Ascending aorta (tissue), 2 donors: ENCODE measurements around the gene ORM1. TPM values are rescaled to one million over a fixed set of nuclear protein-coding genes. Genes with fewer than 3 reads are reported as not detected.
A peak's percentile ranks its signal among the peaks of the same experiment; 100 is the strongest.

Experiments used
- DNase-seq, 2 donors: peaks; one replicate each; pipeline ENCODE4 v3.0.0-alpha.2; 2019; ENCODE audit warnings: low spot score in 2 of 2
- H3K27ac ChIP-seq, 2 donors: fragments of 200-600 bp; sonication (generic); one replicate each; pipeline ENCODE4 v1.5.1; 2016 to 2017; ENCODE audit warnings: mild to moderate bottlenecking in 1 of 2
- H3K27me3 ChIP-seq: fragments of 200-600 bp; sonication (generic); one replicate; pipeline ENCODE4 v1.5.1; 2017
- H3K36me3 ChIP-seq, 2 donors: fragments of 200-600 bp; sonication (generic); one replicate each; pipeline ENCODE4 v1.5.1; 2016
- H3K4me1 ChIP-seq, 2 donors: fragments of 200-600 bp; sonication (generic); one replicate each; pipeline ENCODE4 v1.5.1; 2016 to 2017; ENCODE audit warnings: mild to moderate bottlenecking in 1 of 2
- H3K4me3 ChIP-seq, 2 donors: fragments of 200-600 bp; sonication (generic); one replicate each; pipeline ENCODE4 v1.5.1; 2016 to 2017; ENCODE audit warnings: mild to moderate bottlenecking in 1 of 2
- H3K9me3 ChIP-seq, 2 donors: fragments of 200-600 bp; sonication (generic); one replicate each; pipeline ENCODE4 v1.5.1; 2016
- intact Hi-C: fragments of 100-400 bp; cut with DNase I; formaldehyde crosslinking; loops from one replicate; pipeline ENCODE4 v1.15.1; 2023
- total RNA-seq: library from RNA; depleted of rRNA; stranded (reverse); fragments of >200 nt; gene quantifications from one replicate; pipeline ENCODE4 v1.1.0, GENCODE V29; 2016
- TF ChIP-seq, protein P1 (sequence below), 3 experiments: fragments of 200-600 bp in 2 of 3; fragments of 450-650 bp in 1 of 3; sonication (generic) in 2 of 3; IDR thresholded peaks; one replicate each; pipeline ENCODE4 v1.5.1; 2016 to 2019; ENCODE audit warnings: antibody characterized with exemption in 3 of 3, mild to moderate bottlenecking in 1 of 3, moderate library complexity in 1 of 3

The ORM1 gene
- total RNA-seq, 1 donor from 2014 or later = 53.3 TPM

DNA sequence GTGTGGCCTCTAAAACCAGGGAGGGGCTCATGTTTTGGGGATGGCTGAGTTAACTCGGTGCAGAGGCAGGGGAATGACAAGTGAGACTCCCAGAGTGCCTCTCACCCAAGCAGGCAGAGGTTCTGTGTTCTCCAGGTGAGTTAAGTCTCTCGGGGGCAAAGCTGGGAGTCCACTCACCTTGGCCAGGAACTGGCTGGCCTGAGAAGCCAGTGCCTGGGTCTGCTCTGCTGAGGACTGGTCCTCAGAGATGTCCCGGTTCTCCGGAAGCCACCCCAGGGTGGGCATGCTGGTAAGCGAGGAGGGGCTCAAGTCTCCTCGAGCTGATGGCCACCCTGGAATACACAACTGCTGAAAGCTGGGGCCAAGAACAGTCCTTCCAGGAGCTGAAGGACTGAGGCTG, 44.5 kb downstream of the ORM1 start:
- H3K36me3 ChIP-seq = peaks cover 32 to 72% of the 10 kb centered on the region in 2 donors
- TF ChIP-seq, protein P1, sequence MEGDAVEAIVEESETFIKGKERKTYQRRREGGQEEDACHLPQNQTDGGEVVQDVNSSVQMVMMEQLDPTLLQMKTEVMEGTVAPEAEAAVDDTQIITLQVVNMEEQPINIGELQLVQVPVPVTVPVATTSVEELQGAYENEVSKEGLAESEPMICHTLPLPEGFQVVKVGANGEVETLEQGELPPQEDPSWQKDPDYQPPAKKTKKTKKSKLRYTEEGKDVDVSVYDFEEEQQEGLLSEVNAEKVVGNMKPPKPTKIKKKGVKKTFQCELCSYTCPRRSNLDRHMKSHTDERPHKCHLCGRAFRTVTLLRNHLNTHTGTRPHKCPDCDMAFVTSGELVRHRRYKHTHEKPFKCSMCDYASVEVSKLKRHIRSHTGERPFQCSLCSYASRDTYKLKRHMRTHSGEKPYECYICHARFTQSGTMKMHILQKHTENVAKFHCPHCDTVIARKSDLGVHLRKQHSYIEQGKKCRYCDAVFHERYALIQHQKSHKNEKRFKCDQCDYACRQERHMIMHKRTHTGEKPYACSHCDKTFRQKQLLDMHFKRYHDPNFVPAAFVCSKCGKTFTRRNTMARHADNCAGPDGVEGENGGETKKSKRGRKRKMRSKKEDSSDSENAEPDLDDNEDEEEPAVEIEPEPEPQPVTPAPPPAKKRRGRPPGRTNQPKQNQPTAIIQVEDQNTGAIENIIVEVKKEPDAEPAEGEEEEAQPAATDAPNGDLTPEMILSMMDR (IDR thresholded peaks at IDR 0.05) = no peak

DNA sequence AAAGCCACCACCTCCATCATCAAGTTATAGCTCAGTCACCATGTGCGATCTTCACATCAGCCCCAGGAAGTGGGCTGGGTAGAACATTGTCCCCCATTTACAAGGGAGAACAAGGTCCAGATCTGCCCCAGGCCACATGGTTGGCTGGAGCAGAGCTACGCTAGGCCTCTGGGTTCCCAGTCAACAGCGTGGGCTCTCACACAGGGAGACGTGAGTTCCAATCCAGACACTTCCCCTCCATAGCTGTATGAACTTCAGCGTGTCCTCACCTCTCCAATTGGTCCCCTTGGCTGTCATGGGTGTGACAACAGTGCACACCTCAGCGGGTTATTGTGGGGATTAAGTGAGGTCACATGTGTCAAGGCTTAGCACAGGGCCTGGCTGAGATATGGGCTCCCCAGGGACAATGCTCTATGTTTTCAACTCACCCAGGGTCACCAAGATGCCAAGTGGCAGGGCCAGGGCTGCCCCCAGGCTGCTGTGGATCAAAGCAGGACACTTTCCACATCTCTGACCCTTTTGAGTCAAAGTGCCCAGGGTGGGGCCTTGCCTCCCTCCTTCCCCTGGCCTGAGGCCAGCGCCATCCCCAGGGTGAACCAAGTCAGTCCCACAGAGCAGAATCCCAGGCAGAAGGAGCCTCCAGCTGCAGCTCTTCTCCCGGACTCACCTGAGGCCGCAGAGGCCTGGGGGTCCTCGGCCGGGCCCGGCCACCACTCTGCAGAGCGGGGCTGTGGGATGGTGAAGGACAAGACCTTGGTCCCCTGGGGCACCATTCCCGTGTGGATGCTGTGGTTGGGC, 45.1 kb downstream of the ORM1 start:
- intact Hi-C loops = loop anchor here (1.0 to 2.0 kb wide), 2 partner anchors 19 to 25 kb away; no protein-coding TSS in a partner anchor
- DNase-seq = peak in 1 of 2 donors; percentile 63
- TF ChIP-seq, protein P1 (IDR thresholded peaks at IDR 0.05) = no peak
- Histone ChIP-seq H3K27ac (peak overlapping the region; percentile 64 to 66), H3K9me3 (no peaks in the 10 kb centered on the region), H3K36me3 (peaks cover 26 to 71% of the 10 kb centered on the region in 2 donors), H3K4me1 (peaks cover 0 to 29% of the 10 kb centered on the region in 2 donors), H3K27me3 (no peaks in the 10 kb centered on the region), H3K4me3 (no peak overlapping the region)

More for the DNA sequence above, 44.5 kb downstream of the ORM1 start:
- Histone ChIP-seq H3K27ac (peak overlapping the region; percentile 64 to 66), H3K4me1 (peaks cover 0 to 26% of the 10 kb centered on the region in 2 donors), H3K4me3 (no peak overlapping the region), H3K27me3 (no peaks in the 10 kb centered on the region), H3K9me3 (no peaks in the 10 kb centered on the region)
- intact Hi-C loops = loop anchor here (1.0 to 2.0 kb wide), 2 partner anchors 19 to 26 kb away; no protein-coding TSS in a partner anchor
- DNase-seq = peak in 1 of 2 donors; percentile 58

DNA sequence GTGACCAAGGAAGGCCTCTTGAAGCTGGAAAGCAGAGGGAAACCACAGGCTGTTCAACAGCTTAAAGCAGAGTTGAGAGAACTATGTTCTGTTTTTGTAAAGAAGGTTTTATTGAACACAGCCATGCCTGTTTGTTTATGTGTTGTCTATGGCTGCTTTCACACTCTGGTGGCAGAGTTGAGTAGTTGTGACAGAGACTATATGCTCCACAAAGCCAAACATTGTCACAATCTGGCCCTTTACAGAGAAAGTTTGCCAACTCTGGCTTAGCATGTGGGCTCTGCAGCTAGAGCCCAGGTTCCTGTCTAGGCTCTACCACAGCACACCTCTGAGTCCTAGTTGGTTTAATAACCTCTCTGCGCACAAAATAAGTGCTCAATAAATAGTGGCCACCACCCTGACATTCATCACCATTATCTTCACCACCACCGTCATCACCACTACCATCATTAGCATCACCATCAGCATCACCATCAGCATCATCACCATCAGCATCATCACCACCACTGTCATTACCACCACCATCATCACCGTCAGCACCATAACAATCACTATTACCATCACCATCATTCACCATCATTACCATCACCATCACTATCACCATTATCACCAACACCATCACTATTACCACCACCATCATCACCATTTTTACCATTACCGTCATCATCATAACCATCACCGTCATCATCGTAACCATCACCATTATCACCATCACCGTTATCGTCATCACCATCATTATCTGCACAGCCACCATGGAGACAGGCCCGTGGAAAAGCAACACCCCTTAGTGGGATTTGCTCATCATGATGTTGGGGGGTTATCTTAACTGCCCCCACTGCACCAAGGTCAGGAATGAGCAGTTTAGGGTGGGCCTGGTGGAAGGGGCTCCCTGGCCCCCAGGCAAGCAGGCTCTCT, 46.6 kb downstream of the ORM1 start:
- peaks cover 0 to 34% of the 10 kb centered on the region in 2 donors for H3K4me1 ChIP-seq
- H3K9me3 ChIP-seq = no peaks in the 10 kb centered on the region
- no peak overlapping the region for H3K4me3 ChIP-seq
- peak overlapping the region in 1 of 2 donors; percentile 75 for H3K27ac ChIP-seq
- peak in 1 of 2 donors; percentile 7 for DNase-seq
- TF ChIP-seq, protein P1 (IDR thresholded peaks at IDR 0.05) = no peak
- intact Hi-C loops = no loop called here
- peaks cover 22 to 73% of the 10 kb centered on the region in 2 donors for H3K36me3 ChIP-seq
- no peaks in the 10 kb centered on the region for H3K27me3 ChIP-seq

DNA sequence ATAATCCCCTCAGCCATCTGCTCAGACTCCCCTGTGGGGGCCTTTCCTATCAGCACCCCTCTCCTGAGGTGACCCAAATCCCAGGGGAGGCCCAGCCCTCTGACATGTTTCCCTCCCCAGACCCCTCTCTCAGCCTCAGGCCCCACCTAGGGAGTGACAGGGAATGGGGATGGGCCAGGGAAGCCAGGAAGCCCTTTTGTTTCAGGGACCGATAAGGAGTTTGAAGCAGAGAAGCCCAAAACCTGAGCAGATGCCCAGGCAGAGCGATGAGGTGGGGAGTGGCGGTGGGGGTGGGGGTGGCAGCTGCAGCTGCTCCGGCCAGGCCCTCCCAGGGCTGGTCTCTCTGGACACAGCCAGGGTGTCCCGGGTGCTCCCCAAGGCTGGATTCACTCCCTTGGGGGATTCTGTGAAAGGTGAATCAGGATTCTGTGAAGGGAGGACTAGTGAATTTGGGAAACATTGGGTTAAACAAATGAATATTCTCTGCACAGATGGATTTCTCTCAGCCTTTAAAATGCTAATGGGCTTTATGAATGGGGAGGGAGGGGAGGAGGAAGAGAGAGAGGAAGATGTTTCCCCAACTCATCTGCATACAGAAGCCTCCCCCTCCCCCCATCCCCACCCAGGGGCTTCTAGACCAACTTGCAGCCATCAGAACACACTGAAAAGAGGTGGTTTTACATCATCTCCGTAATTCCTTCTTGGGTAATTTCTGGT, 47.5 kb downstream of the ORM1 start:
- Histone ChIP-seq H3K27ac (peak overlapping the region; percentile 72 to 75), H3K36me3 (peaks cover 22 to 67% of the 10 kb centered on the region in 2 donors)

More for the DNA sequence above, 47.5 kb downstream of the ORM1 start:
- TF ChIP-seq, protein P1 (IDR thresholded peaks at IDR 0.05) = no peak
- H3K27me3 ChIP-seq = no peaks in the 10 kb centered on the region
- H3K4me1 ChIP-seq = peaks cover 0 to 34% of the 10 kb centered on the region in 2 donors
- no peaks in the 10 kb centered on the region for H3K9me3 ChIP-seq
- no peak overlapping the region for H3K4me3 ChIP-seq
- DNase-seq = peak in 1 of 2 donors; percentile 5
- intact Hi-C loops = no loop called here
